ENCODE data around the gene ZNF217.
"Not testable (repeated sequence)": the region's sequence is repeated elsewhere in the genome, so short reads cannot be mapped to it uniquely, and the experiment has no call there.

GRCh38 chr20:53591941-53592441 lies 1.6 kb downstream of the ZNF217 start:
- TF ChIP-seq CTCF (IDR thresholded peaks at IDR 0.05; ENCODE audit: extremely low read depth in 1 of 2, insufficient read depth in 1 of 2, low read depth in 1 of 2, low read length in 2 of 2); POLR2A (IDR thresholded peaks at IDR 0.05; ENCODE audit: low read depth, low read length); JUN (IDR thresholded peaks at IDR 0.05; ENCODE audit: borderline replicate concordance, insufficient read depth, insufficient read length, low read depth); EZH2 (IDR thresholded peaks at IDR 0.05; ENCODE audit: borderline replicate concordance, low read depth, low read length, severe bottlenecking): not testable (repeated sequence)

Data from endothelial cell of umbilical vein (primary cell).